NOMO-1 treated with DMSO at 0.1 percent for 48 hours (cell line): ENCODE data around the gene PLAC1.

Experiments
- DNase-seq: peaks from one replicate; lab custom pipeline; 2025; ENCODE audit not compliant: unreplicated experiment; lab: John Stamatoyannopoulos, UW

Gene PLAC1

DNA sequence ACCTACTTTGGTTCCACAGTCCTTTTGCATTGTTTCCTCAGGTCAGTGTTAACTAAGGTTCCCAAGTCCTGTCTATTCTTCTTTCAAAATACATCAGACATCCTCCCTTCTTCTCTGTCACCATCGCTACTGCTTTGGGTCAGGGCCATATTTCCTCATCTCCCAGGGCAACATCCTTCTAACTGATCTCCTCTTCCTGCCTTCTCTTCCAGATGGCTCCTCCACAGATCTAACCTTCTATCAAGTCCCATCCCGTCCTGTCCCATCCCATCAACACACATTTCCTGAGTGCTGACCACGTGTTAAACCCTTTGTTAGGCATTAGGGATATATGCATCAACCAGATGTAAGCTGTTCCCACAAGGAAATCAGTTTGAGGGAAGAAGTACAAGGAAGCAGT is 25.9 kb downstream of the PLAC1 start:
- no peak for DNase-seq

DNA sequence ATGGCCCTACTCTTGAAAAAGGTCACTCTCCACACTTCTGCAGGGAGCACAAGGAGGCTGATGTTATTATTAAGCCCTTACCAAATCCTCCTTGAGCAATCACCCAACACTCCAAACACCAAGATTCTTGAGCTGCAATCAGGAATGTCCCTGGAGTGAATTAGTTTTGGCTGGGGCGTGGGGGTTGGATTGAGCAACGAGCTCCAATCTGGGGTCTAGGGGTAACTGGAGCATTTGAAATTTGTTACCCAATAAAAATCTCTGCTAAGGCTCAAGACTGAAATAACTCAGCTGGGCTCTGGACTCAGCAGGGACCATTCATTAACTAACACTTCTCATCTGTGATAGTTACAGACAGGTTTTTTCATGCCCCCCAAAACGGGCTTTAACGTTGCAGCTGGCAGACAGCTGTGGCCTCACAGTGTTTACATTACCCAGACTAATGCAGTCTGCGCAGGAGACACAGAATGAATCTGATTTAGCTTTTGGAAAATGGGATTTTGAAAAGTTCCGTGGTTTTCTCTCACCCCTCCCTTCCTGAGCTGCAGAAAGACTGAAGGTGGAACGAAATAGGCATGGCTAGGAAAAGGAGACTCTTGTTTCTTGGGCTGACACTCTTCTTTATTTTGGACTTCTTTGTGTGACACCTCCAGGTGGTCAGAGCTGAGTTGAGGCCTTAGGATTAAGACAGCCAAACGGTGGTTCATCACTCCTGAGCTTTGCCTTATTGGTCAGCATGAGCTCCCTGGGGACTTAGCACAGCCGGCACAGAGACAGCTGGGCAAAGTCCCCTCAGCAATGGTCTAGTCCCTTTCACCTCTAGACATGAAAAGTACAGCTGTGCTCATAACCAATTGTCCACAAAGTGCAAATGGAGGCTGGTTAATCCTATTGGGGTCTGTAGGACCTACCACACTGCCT is 26.6 kb downstream of the PLAC1 start:
- no peak for DNase-seq

DNA sequence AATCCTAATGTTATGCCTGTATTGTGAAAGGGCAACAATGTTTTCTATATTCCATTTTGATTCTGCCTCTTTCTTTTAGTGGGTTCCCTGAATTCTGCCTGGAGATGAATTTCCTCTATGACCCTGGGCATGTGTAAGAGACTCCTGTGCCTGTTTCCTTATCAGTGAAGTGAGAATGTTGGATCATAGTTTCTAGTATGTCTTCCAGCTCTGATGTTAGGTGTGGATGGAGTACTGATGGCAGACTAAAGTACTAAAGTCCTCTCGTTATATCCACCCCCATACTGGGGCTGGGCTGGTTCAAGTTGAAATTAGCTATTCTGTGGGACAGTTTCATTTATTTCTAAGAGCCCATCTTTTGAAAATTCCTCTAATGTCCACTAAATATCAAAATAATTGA is 29.6 kb downstream of the PLAC1 start:
- DNase-seq, result no peak

DNA sequence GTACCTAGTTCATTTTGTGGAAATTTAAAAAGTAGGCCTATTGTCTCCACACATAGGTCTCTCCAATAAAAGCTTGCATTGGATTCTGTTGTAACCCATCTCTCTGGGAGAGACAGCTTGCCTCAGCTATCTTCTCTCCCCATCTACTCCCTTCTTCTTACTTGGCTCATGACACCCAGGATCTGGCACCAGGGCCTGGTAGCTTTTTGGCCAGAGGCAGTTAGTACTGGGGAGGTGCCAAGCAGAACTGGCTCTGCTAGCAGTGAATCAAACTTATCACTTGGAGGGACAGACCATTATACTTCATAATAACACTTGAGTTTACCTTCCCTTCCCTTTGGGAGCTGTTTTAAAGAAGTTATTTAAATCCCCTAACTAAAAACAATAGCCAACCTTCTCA is 31.8 kb downstream of the PLAC1 start:
- DNase-seq, result no peak

DNA sequence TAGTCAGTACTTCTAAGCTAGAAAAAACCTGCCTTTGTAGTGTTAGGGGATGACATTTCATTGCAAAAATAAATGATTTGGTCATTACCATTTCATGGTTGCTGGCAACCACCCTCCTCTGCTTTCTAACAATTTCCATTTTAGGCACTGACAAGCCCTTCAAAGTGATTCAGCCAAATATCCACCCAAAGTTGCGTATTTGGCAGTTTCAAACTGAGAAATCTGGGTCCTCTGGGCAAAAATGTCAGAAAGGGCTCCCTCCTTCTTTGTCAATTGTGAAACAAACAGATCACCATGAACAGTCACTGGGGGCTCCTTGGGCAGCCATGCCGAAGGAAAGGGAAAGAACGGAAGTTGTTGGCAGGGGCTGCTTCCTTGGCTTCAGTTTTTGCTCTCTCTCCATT is 33.0 kb downstream of the PLAC1 start:
- no peak for DNase-seq

DNA sequence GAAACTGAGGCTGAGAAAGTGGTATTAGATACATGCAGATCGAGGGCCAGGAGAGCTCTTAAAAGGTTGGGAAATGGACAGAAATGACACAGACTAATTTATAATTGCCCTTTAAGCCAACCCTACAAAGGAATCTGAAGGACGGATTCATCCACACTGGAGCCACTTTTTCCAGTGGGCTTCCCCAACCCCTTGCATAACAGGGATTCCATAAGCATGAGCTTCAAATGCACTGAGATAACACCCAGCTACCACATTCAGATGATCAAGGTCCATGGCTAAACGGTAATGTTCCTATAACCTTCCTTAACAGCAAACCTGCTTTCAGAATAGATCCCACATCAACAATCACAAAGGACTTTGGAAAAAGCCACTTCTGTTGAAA is 34.2 kb downstream of the PLAC1 start:
- DNase-seq, result no peak

DNA sequence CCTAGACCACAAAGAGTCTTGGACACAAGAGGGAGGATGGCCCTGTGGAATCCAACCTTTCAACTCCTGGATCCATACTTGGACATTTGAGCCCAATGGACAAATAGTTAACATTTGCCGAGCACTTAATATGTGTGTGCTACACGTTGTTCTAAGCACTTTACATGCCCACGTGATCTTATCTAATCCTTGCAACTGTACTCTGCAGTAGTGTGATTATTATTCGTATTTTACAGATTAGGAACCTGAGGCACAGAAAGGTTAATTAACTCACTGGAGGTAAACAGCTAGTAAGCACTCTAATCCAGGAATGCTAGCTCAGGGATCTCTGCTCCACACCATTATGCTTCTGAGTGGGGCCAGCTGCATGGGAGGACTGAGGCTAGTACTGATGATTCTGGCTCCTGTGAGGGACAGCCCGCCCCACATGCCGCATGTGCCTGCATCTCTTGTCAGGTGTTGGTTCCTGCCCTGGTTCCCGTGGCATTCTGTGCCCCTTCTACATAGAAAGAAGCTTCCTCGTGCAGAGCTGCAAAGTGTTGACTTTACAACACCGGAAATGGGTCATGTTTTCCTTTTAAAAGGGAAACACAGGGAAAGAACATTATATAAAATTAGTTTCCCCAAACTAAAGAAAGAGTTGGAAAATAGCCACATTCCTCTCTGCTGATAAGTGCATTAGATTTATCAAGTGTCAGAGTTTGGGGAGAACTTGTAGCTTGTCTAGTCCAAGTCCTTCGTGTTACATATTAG is 34.8 kb downstream of the PLAC1 start:
- DNase-seq, result no peak

DNA sequence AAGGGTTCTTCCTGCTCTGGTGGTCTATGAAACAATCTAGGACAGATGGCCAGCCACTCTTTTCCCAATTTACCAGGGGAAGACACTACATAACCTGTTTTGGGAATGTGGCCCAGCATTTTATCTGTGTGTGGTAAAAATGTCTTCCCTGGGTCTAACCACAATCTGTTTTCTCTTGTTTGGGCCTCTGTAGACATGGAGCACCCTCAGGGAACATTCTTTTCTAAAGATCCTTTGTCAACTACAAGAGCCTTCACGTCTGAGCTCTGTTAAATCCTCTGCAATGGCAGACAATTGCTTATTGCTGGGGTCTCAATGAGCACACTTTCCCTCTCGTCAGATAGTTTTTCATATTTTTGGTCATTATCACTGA is 35.5 kb downstream of the PLAC1 start:
- DNase-seq, result no peak

DNA sequence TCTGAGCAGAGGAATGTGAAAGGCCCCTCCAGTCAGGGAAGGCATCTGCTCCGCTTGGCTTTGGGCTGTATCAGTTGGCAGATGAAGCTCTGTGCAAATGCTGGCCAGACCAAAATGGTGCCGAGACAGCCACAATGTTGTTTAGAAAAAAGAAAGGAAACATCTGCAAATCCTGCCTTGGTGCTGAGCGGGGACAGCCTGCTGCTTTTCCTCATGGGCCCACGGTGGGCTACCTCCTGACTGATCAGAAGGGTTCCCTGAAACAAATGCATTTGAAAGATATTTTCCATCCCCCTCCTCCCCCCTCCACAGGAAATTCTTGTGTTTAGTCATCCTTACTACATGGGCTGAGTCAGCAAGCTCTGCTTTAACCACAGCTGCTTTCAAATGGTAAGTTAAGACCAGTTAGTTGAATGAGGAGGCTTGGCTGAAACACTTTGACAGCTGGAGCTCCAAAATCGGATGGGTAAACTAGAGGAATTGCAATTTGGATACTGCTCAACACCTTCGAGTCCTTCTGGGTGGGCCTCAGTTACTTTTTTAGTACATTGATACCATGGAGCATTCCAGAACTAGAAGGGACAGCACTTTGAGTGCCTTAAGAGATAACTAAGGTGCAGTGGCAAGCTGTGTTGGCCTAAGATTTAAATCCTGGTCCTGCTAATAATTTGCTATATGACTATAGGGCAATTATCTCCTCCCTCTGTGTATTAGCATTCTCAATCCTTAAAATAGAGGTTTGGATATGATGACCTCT is 36.0 kb downstream of the PLAC1 start:
- peak; percentile 31 for DNase-seq

DNA sequence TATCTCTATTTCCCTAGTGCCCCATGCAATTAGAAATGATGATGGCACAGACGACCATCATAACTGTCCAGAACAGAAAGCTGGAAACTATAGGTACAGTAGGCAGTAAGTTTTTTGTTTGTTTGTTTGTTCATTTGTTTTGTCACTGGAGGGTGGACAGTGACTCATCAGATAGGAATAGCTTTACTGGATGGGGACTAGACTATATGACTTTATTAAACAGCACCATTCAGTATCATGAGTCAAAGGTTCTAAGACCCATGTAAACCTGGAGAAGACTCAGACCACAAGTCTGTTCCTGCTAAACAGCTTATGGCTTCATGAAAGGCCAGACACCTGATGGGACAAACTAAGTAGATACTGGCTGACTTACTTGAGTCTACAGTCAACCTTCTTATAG is 38.4 kb downstream of the PLAC1 start:
- no peak for DNase-seq

DNA sequence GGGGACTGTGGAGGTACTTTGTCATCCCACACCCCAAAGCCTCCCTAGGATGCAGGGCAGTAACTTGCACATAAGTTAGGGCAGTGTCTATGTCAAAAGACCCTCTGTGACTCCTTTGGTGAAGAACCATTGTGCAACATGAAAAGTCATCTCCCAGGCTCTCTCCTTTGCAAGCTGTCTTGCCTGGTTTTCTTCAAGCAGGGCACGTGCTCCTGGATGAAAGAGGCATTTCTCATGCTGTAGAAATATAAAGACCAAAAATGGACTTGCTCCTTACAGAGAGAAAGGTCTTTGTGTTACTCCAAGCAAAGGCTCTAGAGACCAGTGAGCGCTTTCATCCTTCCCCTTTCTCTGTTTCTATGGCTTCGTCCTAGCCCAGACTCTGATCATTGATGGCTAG is 44.9 kb downstream of the PLAC1 start:
- no peak for DNase-seq

DNA sequence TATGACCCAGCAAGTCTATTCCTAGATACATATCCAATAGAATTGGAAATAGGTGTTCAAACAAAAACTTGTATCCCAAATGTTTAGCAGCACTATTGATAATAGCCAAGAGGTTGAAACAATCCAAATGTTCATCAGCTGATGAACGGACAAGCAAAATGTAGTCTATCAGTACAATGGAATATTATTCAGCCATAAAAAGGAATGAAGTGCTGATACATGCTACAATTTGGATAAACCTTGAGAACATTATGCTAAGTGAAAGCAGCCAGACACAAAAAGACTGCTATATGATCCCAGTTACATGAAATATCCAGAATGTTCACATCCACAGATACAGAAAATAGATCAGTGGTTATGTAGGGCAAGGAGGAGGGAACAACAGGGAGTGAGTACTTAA is 50.1 kb downstream of the PLAC1 start:
- DNase-seq, result no peak

DNA sequence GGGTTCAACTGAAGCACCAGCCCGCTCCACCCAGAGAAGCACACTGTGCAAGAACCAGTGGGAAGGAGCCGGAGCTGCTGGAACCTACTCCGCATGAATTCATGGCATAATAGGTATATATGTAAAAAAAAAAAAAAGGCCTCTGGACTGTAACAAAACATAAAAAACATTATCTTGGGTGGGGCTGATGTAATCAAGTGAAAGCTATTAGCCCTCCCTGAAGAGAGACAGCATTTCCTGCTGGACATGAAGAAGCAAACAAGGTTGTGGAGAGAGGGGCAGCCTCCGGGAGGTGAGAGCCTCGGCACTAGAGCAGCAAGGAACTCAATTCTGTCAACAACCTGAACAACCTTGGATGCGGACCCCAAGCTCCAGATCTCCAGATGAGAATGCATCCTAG is 50.7 kb downstream of the PLAC1 start:
- DNase-seq, result no peak

DNA sequence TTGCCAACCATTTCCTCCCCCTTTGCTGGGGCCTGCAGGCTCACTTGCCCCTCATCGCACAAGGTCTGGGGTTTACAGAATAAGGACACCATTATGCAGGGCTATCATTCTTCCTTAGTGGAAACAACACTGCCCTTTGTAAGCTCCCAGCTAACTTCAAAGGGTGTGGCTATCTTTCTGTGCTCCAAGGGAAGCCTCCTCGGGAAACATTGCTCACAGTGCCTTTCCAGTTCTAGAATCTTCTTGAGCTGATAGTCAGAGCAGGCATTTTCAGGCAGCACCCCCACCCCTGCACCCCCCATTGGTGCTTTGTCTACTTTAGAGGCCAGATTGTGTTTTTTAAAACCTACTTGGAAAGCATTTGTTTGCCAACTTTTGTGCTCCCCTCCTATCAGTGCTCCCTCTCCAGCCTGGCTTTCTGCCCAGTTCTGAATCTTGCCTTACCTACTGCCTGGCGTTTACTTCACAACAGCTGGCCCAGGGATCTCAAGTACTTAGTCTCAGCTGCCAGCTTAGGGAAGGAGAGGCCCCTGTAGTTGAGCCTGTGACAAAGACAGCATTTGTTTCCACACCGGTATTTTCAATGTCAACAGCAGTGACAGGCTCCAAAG is 53.5 kb downstream of the PLAC1 start:
- no peak for DNase-seq

DNA sequence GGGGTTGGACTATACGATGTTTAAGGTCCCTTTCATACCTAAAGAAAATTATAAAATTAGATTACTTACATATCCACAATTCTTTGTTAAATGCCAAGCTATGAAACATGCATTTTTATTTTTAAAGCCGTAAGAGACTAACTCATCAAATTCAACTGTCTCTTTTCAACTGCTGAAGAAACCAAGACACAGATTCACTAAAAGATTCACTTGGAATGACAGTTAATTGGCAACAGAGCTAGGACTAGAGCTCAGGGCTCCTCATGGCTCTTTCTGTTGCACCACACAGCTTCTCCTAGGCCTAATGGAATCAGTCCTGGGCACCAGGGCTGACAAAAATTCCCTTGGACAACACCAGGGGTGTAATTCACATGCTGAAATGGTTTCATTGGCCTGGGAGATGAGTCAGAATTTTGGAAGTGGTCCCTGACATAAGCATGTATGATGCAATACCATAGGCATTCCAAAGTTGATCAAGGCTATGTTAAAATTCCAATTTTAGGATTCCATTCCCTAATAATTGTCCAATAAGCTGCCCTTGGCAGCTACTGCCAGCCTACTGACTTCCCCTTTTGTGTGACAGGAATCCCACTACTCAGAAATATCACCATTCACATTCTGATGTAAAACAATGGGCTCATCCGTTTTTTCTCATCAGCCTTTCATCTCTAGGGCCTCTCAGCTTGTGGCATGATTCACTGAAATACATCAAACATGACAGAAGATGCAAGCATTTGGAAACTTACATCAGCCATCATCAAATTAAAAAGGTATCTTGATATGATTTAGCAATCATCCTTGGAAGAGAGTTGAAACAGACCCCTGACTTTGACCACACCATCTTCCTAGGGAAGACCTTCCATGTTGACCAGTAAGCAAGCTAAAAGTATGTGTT is 54.2 kb downstream of the PLAC1 start:
- no peak for DNase-seq

DNA sequence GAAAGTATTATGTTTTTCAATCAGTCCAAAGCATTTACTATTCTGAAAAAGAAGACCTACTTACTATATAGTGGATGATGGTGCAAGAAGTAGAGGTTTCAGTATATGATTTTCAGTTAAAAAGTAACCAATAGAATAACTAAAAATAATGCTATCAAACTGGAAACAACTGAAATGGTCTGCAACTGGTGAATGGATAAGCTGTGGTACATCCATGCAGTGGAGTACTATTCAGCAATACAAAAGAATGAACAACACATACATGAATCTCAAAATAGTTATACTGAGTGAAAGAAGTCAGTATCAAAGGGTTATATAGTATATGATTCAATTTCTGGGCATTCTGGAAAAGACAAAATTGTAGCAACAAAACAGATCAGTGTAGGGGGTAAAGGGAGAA is 55.9 kb downstream of the PLAC1 start:
- DNase-seq, result no peak

DNA sequence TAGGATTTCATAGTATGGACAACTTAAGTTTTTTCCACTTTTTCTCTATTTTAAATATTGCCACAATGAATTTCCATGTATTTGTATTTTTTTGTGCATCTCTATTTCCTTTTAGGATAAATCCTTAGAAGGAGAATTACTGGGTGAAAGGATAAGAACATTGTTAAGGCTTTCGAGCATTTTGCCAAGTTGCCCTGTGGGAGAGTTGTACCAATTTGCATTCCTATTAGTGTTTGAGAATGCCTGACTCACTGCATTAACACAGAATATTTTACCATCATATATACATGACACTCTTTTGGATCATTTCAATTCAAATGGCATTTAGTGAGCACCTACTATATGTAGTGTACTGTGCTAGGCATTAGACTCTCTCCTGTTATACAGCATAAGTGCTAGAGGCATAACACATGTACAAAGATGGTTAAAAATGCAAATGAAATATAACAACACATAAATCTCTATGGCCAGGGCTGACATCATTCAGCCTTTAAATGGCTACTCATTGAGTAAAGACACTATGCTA is 57.0 kb downstream of the PLAC1 start:
- no peak for DNase-seq

DNA sequence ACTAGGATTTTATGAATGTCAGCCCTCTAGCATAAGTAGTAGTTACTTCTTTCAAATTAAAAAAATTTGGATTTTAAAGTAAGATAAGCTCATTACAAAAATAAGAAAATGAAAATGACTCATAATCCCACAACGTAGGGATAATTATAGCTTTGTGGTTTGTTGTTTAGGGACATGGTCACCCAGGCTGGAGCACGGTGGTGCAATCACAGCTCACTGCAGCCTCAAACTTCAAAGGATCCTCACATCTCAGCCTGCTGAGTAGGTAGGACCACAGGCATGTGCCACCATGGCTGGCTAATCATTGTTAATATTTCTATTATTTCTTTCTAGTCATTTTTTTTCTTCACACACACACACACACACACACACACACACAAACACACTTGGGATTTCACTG is 57.6 kb downstream of the PLAC1 start:
- peak; percentile 35 for DNase-seq

DNA sequence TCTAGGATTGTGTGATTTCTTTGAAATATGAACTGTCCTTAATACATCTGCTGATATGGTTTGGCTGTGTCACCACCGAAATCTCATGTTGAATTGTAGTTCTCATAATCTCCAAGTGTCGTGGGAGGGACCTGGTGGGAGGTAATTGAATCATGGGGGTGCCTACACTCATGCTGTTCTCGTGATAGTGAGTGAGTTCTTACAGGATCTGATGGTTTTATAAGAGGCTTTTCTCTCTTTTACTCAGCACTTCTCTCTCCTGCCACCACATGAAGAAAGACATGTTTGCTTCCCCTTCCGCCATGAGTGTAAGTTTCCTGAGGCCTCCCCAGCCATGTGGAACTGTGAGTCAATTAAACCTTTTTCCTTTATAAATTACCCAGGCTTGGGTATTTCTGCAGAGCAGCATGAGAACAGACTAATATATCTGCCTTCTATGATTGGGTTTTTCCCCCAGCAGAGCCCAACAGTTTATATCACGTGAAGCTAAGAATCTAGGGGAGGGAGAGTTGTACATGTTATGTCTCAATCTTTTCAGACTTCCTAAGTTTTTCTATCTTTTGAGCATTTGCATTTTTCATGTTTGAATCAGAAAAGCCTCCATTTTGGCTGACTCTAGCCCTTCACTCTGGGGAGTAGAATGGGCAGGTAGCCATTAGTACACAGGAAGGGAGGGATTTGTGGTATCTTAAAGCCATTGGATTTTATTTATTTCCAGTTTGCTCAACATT is 58.9 kb downstream of the PLAC1 start:
- DNase-seq, result no peak
